ENCODE measurements around the gene FAAH.
A peak's percentile ranks its signal among the peaks of the same experiment; 100 is the strongest.
"Not testable (repeated sequence)": the region's sequence is repeated elsewhere in the genome, so short reads cannot be mapped to it uniquely, and the experiment has no call there.

FAAH gene

GRCh38 chr1:46394108-46394871 lies at the start of gene FAAH:
Gene FAAH, plus strand, starts transcription at chr1:46394317. Its CDS starts 32 bp downstream, at chr1:46394349.
- Histone ChIP-seq H3K36me3 (ENCODE audit: insufficient read depth, low read length) (no peaks in the 10 kb centered on the region), H3K27me3 (ENCODE audit: insufficient read depth, low read length) (peaks cover 15% of the 10 kb centered on the region), H3K4me3 (ENCODE audit: low read length) (peak within 1 kb of the TSS; percentile 39), H3K4me1 (ENCODE audit: insufficient read depth, low read length) (peaks cover 3% of the 10 kb centered on the region), H3K9me3 (ENCODE audit: low read length) (peaks cover 16% of the 10 kb centered on the region), H2AFZ (ENCODE audit: low read depth, low read length) (peak within 1 kb of the TSS; percentile 94)

DNA sequence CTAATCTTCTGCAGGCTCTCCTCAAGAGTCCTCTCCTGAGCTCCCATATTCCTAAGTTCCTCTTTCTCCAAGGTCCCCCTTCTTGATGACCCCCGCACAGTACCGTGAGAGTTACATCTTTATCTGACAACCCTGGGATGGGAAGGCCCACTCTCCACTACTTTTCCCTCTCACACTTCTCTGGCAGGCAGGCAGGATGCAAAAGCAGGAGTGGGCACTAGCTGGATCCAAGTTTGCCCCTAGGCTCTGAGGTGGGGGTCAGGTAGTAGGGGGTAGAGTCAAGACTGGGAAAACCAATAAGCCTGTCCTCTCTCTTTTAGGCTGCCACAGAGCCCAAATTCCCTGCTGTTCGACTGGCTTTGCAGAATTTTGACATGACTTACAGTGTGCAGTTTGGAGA lies 49.6 kb upstream of the FAAH start:
- peaks cover 3% of the 10 kb centered on the region for H3K4me1 ChIP-seq (ENCODE audit: insufficient read depth, low read length)
- H3K9me3 ChIP-seq (ENCODE audit: low read length) = no peaks in the 10 kb centered on the region
- peaks cover 48% of the 10 kb centered on the region for H3K36me3 ChIP-seq (ENCODE audit: insufficient read depth, low read length)
- no peaks in the 10 kb centered on the region for H3K27me3 ChIP-seq (ENCODE audit: insufficient read depth, low read length)
- no peak overlapping the region for H2AFZ ChIP-seq (ENCODE audit: low read depth, low read length)
- H3K4me3 ChIP-seq (ENCODE audit: low read length) = no peak overlapping the region

DNA sequence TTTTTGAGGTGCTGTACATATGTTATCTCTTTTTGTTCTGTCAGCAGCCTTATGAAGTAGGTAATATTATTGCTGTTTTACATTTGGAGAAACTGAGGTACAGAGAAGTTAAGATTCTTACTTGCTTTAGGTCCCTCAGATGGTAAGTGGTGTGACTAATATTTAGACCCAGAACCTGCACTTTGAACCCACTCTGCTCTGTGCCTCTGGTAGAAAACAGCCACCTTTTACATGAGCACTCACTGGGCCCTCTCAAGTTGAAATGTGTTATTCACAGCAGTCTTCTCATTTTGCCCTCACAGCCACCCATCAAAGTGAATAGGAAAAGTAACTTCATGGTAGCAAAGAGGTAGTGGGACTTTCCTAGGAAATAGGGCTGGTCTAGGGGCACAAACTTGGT lies 48.8 kb upstream of the FAAH start:
- no peaks in the 10 kb centered on the region for H3K4me1 ChIP-seq (ENCODE audit: insufficient read depth, low read length)
- H3K36me3 ChIP-seq (ENCODE audit: insufficient read depth, low read length) = peaks cover 56% of the 10 kb centered on the region
- H3K9me3 ChIP-seq (ENCODE audit: low read length) = no peaks in the 10 kb centered on the region
- no peaks in the 10 kb centered on the region for H3K27me3 ChIP-seq (ENCODE audit: insufficient read depth, low read length)
- H2AFZ ChIP-seq (ENCODE audit: low read depth, low read length) = no peak overlapping the region
- no peak overlapping the region for H3K4me3 ChIP-seq (ENCODE audit: low read length)

GRCh38 chr1:46352363-46352762 lies 41.8 kb upstream of the FAAH start:
- no peaks in the 10 kb centered on the region for H3K27me3 ChIP-seq (ENCODE audit: insufficient read depth, low read length)
- no peak overlapping the region for H3K4me3 ChIP-seq (ENCODE audit: low read length)
- H3K9me3 ChIP-seq (ENCODE audit: low read length) = no peaks in the 10 kb centered on the region
- peaks cover 60% of the 10 kb centered on the region for H3K36me3 ChIP-seq (ENCODE audit: insufficient read depth, low read length)
- no peaks in the 10 kb centered on the region for H3K4me1 ChIP-seq (ENCODE audit: insufficient read depth, low read length)
- H2AFZ ChIP-seq (ENCODE audit: low read depth, low read length) = no peak overlapping the region

GRCh38 chr1:46355920-46356319 lies 38.2 kb upstream of the FAAH start:
- not testable (repeated sequence) for H3K27me3 ChIP-seq (ENCODE audit: insufficient read depth, low read length); H3K4me3 ChIP-seq (ENCODE audit: low read length); H3K4me1 ChIP-seq (ENCODE audit: insufficient read depth, low read length); H3K9me3 ChIP-seq (ENCODE audit: low read length); H2AFZ ChIP-seq (ENCODE audit: low read depth, low read length)
- peaks cover 48% of the 10 kb centered on the region for H3K36me3 ChIP-seq (ENCODE audit: insufficient read depth, low read length)

- Histone ChIP-seq H2AFZ (ENCODE audit: low read depth, low read length) (no peak overlapping the region), H3K9me3 (ENCODE audit: low read length) (no peaks in the 10 kb centered on the region), H3K36me3 (ENCODE audit: insufficient read depth, low read length) (peaks cover 51% of the 10 kb centered on the region), H3K27me3 (ENCODE audit: insufficient read depth, low read length) (no peaks in the 10 kb centered on the region), H3K4me1 (ENCODE audit: insufficient read depth, low read length) (no peaks in the 10 kb centered on the region), H3K4me3 (ENCODE audit: low read length) (no peak overlapping the region)
Measured at GRCh38 chr1:46362158-46362557, 32.0 kb upstream of the FAAH start.

DNA sequence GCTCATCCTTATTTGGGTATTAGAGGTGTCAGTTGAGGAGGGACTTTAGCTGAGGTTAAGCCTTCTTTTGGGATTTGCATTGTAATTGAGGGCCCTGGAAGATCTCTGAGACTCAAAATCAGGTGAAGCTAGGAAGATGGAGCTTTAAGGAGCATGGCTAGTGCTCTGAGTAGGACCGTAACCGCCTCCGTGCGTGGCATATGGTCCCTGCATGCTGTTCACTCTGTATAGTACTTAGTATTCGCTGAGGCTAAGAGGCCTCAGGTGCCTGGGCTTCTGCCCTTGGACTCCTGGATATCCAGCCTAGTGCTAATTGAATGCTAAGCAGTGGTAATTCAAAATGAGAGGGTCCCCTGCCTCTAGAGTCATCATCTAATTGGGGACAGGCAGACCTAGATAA lies 31.0 kb upstream of the FAAH start:
- H3K36me3 ChIP-seq (ENCODE audit: insufficient read depth, low read length) = peaks cover 49% of the 10 kb centered on the region
- no peaks in the 10 kb centered on the region for H3K9me3 ChIP-seq (ENCODE audit: low read length)
- no peak overlapping the region for H2AFZ ChIP-seq (ENCODE audit: low read depth, low read length)
- H3K4me3 ChIP-seq (ENCODE audit: low read length) = no peak overlapping the region
- H3K27me3 ChIP-seq (ENCODE audit: insufficient read depth, low read length) = no peaks in the 10 kb centered on the region
- H3K4me1 ChIP-seq (ENCODE audit: insufficient read depth, low read length) = no peaks in the 10 kb centered on the region

DNA sequence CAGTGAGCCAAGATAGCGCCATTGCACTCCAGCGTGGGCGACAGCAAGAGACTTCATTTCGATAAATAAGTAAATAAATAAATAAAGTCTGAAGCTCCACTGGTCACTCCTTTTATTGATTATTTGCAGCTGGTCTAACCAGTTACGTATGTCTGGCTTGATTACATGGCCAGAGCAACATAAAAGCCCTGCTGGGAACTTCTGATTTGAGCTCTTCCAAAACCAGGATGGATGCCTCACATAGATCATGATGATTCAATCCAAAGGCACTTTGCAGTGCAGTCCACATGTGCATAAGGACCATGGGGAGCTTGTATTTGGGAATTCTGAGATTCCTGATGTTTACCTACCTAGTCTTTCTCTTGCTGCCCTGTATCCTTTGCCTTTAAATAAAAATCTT lies 29.5 kb upstream of the FAAH start:
- Histone ChIP-seq H3K9me3 (ENCODE audit: low read length) (no peaks in the 10 kb centered on the region), H3K27me3 (ENCODE audit: insufficient read depth, low read length) (no peaks in the 10 kb centered on the region), H2AFZ (ENCODE audit: low read depth, low read length) (no peak overlapping the region), H3K36me3 (ENCODE audit: insufficient read depth, low read length) (peaks cover 51% of the 10 kb centered on the region), H3K4me1 (ENCODE audit: insufficient read depth, low read length) (no peaks in the 10 kb centered on the region), H3K4me3 (ENCODE audit: low read length) (no peak overlapping the region)

GRCh38 chr1:46365796-46366195 lies 28.3 kb upstream of the FAAH start:
- not testable (repeated sequence) for H3K4me1 ChIP-seq (ENCODE audit: insufficient read depth, low read length); H3K27me3 ChIP-seq (ENCODE audit: insufficient read depth, low read length); H3K9me3 ChIP-seq (ENCODE audit: low read length); H2AFZ ChIP-seq (ENCODE audit: low read depth, low read length); H3K4me3 ChIP-seq (ENCODE audit: low read length)
- peaks cover 44% of the 10 kb centered on the region for H3K36me3 ChIP-seq (ENCODE audit: insufficient read depth, low read length)

DNA sequence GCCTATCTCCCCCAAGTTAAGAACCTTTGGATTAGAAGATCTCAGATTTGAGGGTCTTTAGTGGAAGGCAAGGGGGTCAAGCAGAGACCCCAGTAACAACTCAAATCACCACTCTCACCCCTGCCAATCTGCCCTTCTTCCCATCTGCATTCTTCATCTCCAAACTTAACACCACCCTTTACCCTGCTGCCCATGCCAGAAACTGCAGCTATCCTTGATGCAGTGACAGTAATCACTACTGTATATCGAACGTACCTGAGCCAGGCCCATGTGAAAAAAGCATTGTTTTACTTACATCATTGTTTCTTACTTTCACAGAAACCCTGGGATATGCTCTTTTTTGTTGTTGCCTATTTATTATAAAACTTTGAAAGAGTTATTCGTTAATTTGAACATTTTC lies 27.0 kb upstream of the FAAH start:
- no peaks in the 10 kb centered on the region for H3K27me3 ChIP-seq (ENCODE audit: insufficient read depth, low read length)
- H3K36me3 ChIP-seq (ENCODE audit: insufficient read depth, low read length) = peaks cover 31% of the 10 kb centered on the region
- H3K4me1 ChIP-seq (ENCODE audit: insufficient read depth, low read length) = no peaks in the 10 kb centered on the region
- no peak overlapping the region for H2AFZ ChIP-seq (ENCODE audit: low read depth, low read length)
- no peak overlapping the region for H3K4me3 ChIP-seq (ENCODE audit: low read length)
- no peaks in the 10 kb centered on the region for H3K9me3 ChIP-seq (ENCODE audit: low read length)

- not testable (repeated sequence) for H2AFZ ChIP-seq (ENCODE audit: low read depth, low read length); H3K9me3 ChIP-seq (ENCODE audit: low read length); H3K4me3 ChIP-seq (ENCODE audit: low read length); H3K4me1 ChIP-seq (ENCODE audit: insufficient read depth, low read length); H3K27me3 ChIP-seq (ENCODE audit: insufficient read depth, low read length)
- H3K36me3 ChIP-seq (ENCODE audit: insufficient read depth, low read length) = peaks cover 25% of the 10 kb centered on the region
Measured at GRCh38 chr1:46367701-46368100, 26.4 kb upstream of the FAAH start.

GRCh38 chr1:46368791-46369190 lies 25.3 kb upstream of the FAAH start:
- H2AFZ ChIP-seq (ENCODE audit: low read depth, low read length) = no peak overlapping the region
- H3K9me3 ChIP-seq (ENCODE audit: low read length) = no peaks in the 10 kb centered on the region
- peaks cover 20% of the 10 kb centered on the region for H3K36me3 ChIP-seq (ENCODE audit: insufficient read depth, low read length)
- no peaks in the 10 kb centered on the region for H3K27me3 ChIP-seq (ENCODE audit: insufficient read depth, low read length)
- no peak overlapping the region for H3K4me3 ChIP-seq (ENCODE audit: low read length)
- no peaks in the 10 kb centered on the region for H3K4me1 ChIP-seq (ENCODE audit: insufficient read depth, low read length)

DNA sequence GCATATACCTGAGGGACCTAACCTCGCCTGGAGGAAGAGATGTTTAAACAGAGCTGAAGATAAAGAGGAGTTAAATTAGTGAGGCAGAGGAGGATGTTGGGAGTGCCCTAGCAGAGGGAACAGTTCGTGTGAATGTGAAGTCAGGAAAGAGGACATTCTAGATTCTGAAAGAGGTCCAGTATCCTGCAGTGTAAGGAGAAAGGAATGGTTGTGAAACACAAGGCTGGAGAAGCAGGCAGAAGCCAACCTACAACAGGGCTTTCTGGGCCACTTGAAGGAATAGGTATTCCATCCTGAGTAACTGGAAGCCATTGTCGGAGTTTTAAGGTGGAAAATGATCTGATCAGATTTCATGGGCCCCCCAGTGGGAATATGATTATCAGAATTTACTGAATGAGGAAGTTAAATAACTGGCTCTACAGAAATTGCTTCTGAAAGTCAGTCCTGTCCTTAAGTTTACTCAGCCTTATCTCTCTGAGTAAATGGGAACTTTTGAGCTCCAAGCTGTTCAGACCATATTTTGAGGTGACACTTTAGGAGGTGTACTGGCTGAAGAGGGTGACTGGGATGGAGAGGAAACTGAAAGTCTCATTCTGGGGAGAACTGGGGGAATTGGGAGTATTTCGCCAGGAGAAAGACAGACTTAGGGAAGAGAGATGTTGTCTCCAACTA lies 24.4 kb upstream of the FAAH start:
- Histone ChIP-seq H3K4me1 (ENCODE audit: insufficient read depth, low read length) (no peaks in the 10 kb centered on the region), H3K4me3 (ENCODE audit: low read length) (no peak overlapping the region), H3K9me3 (ENCODE audit: low read length) (no peaks in the 10 kb centered on the region), H3K36me3 (ENCODE audit: insufficient read depth, low read length) (peaks cover 18% of the 10 kb centered on the region), H2AFZ (ENCODE audit: low read depth, low read length) (no peak overlapping the region), H3K27me3 (ENCODE audit: insufficient read depth, low read length) (no peaks in the 10 kb centered on the region)

Measured in neuron (in vitro differentiated cells).